Effector memory CD8-positive, alpha-beta T cell (primary cell): ENCODE data around the gene FURIN.
"Not testable (repeated sequence)": the region's sequence is repeated elsewhere in the genome, so short reads cannot be mapped to it uniquely, and the experiment has no call there.

Experiments
- ATAC-seq: fragments of 150-1000 bp; cut with Tn5 transposase; replicated peaks from 2 replicates; pipeline ENCODE4 v1.10.0; 2021; ENCODE audit warnings: mild to moderate bottlenecking, moderate library complexity
- DNase-seq, 3 experiments: peaks; one replicate each; pipeline ENCODE4 v3.0.0; 2021
- H3K27ac Mint-ChIP-seq, 2 donors: one replicate each; pipeline ENCODE4 v1.8.0; 2022; ENCODE audit warnings: mild to moderate bottlenecking in 2 of 2, mixed read lengths in 2 of 2, moderate library complexity in 2 of 2
- H3K27me3 Mint-ChIP-seq, 2 donors: one replicate each; pipeline ENCODE4 v1.8.0; 2022; ENCODE audit warnings: mixed read lengths in 2 of 2
- H3K36me3 Mint-ChIP-seq: one replicate; pipeline ENCODE4 v1.8.0; 2022; ENCODE audit warnings: mild to moderate bottlenecking, moderate library complexity, mixed read lengths; ENCODE audit not compliant: insufficient read depth
- H3K4me1 Mint-ChIP-seq, 2 donors: one replicate each; pipeline ENCODE4 v1.8.0; 2022; ENCODE audit warnings: low read depth in 2 of 2, mixed read lengths in 2 of 2
- H3K4me3 Mint-ChIP-seq, 2 donors: one replicate each; pipeline ENCODE4 v1.8.0; 2022; ENCODE audit warnings: mild to moderate bottlenecking in 2 of 2, mixed read lengths in 2 of 2, moderate library complexity in 2 of 2
- H3K9me3 Mint-ChIP-seq, 2 donors: one replicate each; pipeline ENCODE4 v1.8.0; 2022; ENCODE audit warnings: mixed read lengths in 2 of 2

Gene FURIN

DNA sequence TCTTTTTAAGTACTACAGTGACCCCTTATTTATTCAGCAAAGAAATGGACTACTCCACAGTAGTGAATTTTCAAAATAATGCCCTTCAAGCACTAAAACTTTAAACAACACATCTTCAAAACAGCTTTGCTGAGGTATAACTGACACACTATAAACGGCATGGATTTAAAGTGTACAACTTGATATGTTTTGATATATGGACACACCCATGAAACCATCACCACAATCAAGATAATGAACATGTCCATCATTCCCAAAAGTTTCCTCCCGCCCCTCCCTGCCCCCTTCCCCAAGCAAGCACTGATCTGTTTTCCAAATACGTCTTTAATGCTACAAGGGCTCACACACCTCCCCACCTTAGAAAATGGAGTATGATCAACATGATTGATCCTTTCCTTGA lies 1.6 kb upstream of the FURIN start:
- Mint-ChIP-seq H3K4me3 (no peak overlapping the region), H3K9me3 (no peaks in the 10 kb centered on the region), H3K27me3 (no peaks in the 10 kb centered on the region), H3K4me1 (peaks cover 18 to 21% of the 10 kb centered on the region in 2 donors), H3K36me3 (peaks cover 14% of the 10 kb centered on the region), H3K27ac (no peak overlapping the region)
- DNase-seq (no peak), ATAC-seq (no peak)

DNA sequence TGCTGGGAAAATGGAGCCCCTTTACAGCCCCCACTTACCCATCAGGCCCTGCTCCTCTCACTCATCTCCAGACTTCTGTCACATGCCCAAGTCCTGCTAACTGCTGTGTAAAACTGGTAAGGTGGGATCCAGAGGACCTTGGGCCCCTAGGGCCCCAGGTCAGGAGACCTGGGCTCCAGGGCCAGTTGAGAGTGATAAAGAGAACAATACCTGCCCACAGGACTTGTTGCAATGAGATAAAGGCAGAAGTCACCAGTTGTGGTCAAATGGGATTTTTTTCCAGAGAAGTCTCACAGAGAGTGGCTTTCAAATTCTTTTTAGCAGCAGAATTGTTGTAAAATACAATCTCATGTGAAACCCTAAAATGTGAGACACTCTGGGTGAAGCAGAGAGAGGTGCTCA lies 753 bp downstream of the FURIN start:
- no peaks in the 10 kb centered on the region for H3K27me3 Mint-ChIP-seq
- no peak overlapping the region for H3K4me3 Mint-ChIP-seq
- H3K27ac Mint-ChIP-seq = peak overlapping the region in 1 of 2 donors; percentile 87
- DNase-seq (no peak), ATAC-seq (no peak)
- H3K4me1 Mint-ChIP-seq = peaks cover 33 to 34% of the 10 kb centered on the region in 2 donors
- peaks cover 27% of the 10 kb centered on the region for H3K36me3 Mint-ChIP-seq
- H3K9me3 Mint-ChIP-seq = no peaks in the 10 kb centered on the region

DNA sequence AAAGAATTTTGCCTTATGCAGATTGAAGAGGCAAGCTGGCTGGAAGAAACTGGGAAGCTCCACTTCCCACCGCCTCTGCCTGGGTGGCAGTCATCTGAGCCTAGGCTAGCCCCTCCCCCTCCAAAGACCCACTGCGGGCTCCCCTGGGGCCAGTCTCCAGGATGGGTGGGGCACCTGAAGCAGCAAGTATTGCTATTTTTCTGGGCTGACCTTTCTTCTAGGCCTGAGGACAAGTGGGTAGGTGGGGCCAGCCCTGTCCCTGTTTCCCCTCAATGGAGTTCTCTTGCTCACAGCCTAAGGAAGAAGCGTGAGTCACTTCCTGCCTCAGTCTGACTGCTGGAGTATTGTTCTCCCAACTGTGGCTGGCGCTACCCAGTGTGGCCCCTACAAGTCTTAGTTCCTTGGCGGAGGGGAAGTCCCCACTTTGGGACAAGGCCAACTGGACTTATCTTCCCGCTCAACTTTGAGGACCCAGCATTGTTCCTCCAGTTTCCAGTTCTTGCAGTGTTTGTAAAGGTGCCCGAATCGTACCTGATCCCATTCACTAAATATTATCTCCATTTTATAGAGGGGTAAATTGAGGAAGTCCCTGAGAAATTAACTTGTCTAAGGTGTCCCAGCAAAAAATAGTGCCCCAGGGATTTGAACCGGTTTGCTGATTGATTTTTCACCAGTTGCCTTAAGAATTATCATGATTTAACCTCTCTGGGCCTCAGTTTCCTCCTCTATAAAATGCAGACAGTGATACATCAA lies 1.4 kb downstream of the FURIN start:
- Mint-ChIP-seq H3K27me3 (no peaks in the 10 kb centered on the region), H3K36me3 (peaks cover 32% of the 10 kb centered on the region), H3K4me3 (peak overlapping the region; percentile 88 to 90), H3K4me1 (peaks cover 33 to 34% of the 10 kb centered on the region in 2 donors), H3K27ac (peak overlapping the region; percentile 87 to 89), H3K9me3 (no peaks in the 10 kb centered on the region)
- DNase-seq (no peak), ATAC-seq (peak; percentile 25)

DNA sequence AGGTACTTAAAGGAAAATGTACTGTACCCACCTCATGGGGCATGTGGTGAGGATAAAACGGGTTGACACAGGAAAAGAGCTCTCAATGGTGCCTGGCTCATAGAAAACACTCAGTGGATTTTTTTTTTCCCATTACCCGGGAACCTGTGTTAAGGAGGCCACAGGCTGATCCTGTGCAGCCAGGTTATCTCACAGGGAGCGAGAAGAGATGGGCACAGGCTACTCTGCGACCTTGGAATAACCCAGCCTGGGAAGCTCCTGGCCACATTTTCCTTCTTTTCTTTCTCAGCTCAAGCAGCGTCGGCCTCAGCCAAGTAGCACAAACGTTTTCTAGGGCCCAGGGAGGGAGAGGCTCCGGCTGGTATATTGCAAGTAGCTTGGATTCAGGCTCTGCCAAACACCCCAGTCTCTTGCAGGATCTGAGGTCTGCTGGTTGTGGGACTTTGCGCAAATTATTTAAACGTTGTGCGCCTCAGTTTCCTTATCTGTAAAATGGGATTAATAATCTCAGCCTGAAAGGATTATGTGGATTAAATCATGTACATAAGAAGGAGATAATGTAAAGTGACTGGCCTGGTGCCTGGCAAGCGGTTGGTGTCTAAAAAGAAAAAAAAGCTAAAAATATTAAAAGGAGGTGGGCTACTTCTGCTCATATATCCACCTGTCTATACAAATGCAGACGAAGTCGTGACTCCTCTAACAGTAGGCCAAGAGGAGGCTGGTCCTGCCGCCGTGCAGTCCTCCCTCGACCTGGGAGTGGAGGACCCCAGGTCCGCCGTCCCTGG lies 2.2 kb downstream of the FURIN start:
- Mint-ChIP-seq H3K27ac (peak overlapping the region; percentile 87 to 89), H3K36me3 (peaks cover 39% of the 10 kb centered on the region), H3K9me3 (no peaks in the 10 kb centered on the region), H3K4me1 (peaks cover 33 to 34% of the 10 kb centered on the region in 2 donors), H3K4me3 (peak overlapping the region; percentile 88 to 90), H3K27me3 (no peaks in the 10 kb centered on the region)
- ATAC-seq (peak; percentile 21), DNase-seq (no peak)

DNA sequence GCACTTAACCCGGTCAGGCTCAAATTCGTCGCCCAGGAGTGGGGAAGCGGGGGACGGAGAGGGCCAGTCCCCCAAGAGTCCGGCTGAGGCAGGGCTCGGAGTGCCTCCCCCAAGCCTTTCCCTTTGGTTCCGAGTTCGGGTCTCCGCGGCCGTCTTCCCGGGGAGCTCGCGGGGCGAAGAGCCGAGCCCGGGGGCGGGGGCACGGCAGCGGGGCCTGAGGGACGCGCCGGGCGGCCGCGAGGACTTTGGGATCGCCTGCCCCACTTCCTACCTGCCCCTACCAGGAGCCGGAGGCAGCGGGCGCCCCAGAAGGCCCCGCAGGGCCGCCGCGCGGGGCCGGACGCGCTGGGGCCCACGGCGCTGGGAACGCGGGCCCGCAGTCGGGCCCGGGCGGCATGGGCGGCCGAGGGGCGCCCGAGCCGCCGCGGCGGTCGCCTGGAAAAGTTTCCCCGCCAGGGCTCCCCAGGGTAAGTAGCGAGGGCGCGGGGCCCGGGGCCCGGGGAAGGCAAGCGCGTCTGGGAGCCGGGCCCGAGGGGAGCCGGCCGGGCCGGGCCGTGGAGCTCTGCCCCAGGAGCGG lies 2.8 kb downstream of the FURIN start:
- peak; percentile 52 for ATAC-seq
- H3K4me1 Mint-ChIP-seq = peaks cover 33 to 34% of the 10 kb centered on the region in 2 donors
- peak in 1 of 3 experiments; percentile 37 for DNase-seq
- peak overlapping the region; percentile 88 to 90 for H3K4me3 Mint-ChIP-seq
- H3K36me3 Mint-ChIP-seq = peaks cover 46% of the 10 kb centered on the region
- H3K9me3 Mint-ChIP-seq = no peaks in the 10 kb centered on the region
- H3K27ac Mint-ChIP-seq = peak overlapping the region; percentile 87 to 89
- H3K27me3 Mint-ChIP-seq = no peaks in the 10 kb centered on the region

DNA sequence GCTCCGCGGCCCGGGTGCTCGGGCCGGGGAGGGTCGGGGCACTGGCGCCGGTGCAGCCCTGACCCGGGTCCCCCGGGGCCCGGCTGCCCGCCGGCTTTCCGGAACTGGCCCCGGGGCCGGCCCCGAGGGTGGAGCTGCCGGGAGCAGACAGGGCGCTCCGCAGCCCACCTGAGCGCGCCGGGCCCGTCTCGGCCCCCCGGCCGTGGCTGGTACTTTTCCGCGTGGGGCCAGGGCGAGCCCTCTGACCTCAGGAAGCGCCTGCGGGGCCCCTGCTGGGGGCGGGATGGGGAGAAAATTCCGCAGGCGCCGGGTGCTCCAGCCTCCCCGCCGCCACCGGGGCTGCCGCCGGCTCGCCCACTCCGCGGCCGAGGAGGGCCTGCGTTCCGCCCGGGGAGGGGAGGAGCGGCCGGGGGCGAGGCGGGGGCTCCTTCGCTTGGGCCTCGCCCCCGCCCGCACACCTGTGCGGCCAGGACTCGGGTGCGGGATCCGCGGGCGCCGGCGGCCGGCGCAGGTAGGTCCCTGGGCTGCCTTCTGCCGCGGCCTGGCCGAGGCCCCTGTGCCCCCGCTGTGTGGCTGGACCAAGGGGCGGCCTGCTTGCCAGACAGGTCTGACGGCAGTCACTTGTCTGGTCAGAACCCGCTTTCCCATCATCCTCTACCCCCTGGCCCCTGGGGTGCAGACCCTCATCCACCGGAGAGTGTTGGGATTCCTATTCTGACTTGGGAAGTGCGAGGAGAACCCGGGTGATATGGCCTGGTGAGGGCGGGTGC lies 3.5 kb downstream of the FURIN start:
- DNase-seq (no peak), ATAC-seq (peak; percentile 22)
- Mint-ChIP-seq H3K9me3 (no peaks in the 10 kb centered on the region), H3K27ac (peak overlapping the region; percentile 83 to 94), H3K36me3 (peaks cover 53% of the 10 kb centered on the region), H3K4me3 (peak overlapping the region; percentile 85 to 90), H3K27me3 (no peaks in the 10 kb centered on the region), H3K4me1 (peaks cover 33 to 40% of the 10 kb centered on the region in 2 donors)

DNA sequence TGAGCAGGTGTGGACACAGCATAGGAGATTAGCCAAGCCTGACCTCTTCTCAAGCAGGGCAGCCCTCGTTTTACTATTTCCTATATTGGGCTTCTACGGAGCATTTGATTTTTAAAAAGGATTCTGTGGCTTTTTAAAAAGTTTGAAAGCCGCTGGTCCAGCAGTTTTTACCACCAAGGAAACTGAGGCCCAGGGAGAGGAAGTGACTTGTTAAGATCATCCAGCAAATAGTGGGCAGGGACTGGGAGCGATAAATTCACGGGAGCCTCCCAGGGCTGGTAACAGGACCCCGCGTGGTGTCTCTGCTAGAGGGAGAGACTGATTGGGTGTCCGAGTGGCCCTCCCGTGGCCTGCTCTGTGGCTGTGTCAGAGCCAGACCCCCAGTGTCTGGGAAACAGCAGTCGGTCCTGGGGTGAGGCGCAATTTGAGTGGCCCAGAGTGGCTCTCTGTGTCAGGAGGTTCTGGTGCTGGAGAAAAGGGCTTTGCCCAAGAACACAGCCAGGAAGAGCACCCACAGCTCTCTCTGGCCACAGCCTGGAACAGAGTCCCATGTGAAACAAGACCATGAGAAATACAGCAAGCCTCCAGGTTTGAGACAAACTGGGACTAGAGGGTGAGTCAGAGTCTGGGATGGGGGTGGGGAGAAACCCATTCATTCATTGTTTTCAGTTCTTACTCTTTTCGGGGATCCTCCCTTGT lies 4.2 kb downstream of the FURIN start:
- Mint-ChIP-seq H3K4me3 (peak overlapping the region; percentile 85 to 90), H3K9me3 (no peaks in the 10 kb centered on the region), H3K36me3 (peaks cover 60% of the 10 kb centered on the region), H3K4me1 (peaks cover 33 to 46% of the 10 kb centered on the region in 2 donors), H3K27ac (peak overlapping the region; percentile 83 to 94), H3K27me3 (no peaks in the 10 kb centered on the region)
- DNase-seq (no peak), ATAC-seq (peak; percentile 32)

DNA sequence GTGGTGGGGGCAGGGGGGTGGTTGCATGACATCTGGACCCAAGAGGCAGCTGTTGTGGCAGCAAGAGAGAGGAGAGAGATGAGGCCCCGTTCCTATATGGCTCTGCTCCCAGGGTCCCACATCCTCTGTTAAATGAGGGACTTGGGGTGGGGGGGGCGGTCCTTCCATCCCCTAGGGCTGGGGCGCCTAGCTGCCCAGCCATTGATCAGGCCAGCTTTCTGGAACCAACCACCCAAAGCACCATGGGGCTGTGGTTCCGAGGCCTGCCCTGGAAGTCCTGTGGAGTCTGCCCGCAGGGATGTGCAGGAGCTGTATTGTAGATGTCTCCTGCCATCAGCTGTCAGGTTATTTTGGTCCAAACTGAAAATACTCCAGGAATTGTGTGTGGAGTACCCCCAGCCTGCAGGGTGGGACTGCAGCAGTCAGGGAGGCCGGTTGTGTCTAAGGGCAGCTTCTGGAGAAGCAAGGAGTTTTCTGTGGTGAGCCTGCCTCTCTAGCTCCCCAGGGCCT lies 5.2 kb downstream of the FURIN start:
- DNase-seq (no peak), ATAC-seq (no peak)
- peak overlapping the region; percentile 83 to 94 for H3K27ac Mint-ChIP-seq
- no peaks in the 10 kb centered on the region for H3K27me3 Mint-ChIP-seq
- peak overlapping the region; percentile 85 to 90 for H3K4me3 Mint-ChIP-seq
- no peaks in the 10 kb centered on the region for H3K9me3 Mint-ChIP-seq
- H3K4me1 Mint-ChIP-seq = peaks cover 33 to 46% of the 10 kb centered on the region in 2 donors
- peaks cover 66% of the 10 kb centered on the region for H3K36me3 Mint-ChIP-seq

DNA sequence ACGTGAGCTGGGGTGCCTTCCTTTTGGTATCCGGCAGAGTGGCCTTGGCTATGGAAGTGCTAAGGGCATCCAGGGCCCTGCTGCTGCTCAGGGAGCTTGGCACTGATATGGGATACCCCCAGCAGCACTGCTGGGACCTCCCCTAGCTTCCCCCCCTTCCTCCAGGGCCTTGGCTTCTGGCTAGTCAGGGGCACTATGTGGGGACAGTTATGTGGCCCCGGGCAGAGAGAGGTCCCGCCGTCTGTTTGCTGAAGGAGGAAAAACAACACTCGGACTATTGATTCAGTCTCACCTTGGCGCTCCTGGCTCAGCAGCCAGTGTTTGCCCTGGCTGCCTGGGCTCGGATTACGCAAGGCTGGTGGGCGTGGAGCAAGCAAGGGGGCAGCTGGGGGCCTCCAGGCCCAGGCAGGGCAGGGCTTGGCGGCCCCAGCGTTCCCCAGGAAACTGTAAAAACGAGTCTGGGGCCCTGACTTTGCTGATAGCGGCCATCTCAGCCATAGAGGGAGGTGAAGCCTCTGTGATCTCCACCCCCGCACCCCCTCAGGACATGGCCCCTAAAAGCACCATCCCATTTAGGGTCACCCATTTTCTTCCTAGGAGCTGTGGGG lies 5.7 kb downstream of the FURIN start:
- DNase-seq (no peak), ATAC-seq (no peak)
- H3K27ac Mint-ChIP-seq = peak overlapping the region in 1 of 2 donors; percentile 94
- no peaks in the 10 kb centered on the region for H3K9me3 Mint-ChIP-seq
- H3K36me3 Mint-ChIP-seq = peaks cover 66% of the 10 kb centered on the region
- H3K4me3 Mint-ChIP-seq = peak overlapping the region in 1 of 2 donors; percentile 85
- no peaks in the 10 kb centered on the region for H3K27me3 Mint-ChIP-seq
- H3K4me1 Mint-ChIP-seq = peaks cover 32 to 45% of the 10 kb centered on the region in 2 donors

DNA sequence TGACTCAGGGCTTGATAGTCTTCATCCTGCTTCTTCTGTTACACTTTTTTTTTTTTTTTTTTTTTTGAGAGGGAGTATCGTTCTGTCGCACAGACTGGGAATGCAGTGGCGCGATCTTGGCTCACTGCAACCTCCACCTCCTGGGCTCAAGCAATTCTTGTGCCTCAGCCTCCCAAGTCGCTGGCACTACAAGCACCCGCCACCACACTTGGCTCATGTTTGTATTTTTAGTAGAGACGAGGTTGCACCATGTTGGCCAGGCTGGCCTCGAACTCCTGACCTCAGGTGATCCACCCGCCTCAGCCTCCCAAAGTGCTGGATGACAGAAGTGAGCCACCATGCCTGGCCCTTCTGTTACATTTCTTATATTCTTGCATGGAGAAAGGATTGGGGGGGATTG lies 6.6 kb downstream of the FURIN start:
- DNase-seq, ATAC-seq, H3K9me3 Mint-ChIP-seq, H3K27me3 Mint-ChIP-seq, H3K4me3 Mint-ChIP-seq: not testable (repeated sequence)
- Mint-ChIP-seq H3K4me1 (peaks cover 23 to 36% of the 10 kb centered on the region in 2 donors), H3K36me3 (peaks cover 67% of the 10 kb centered on the region), H3K27ac (peak overlapping the region in 1 of 2 donors; percentile 44)

DNA sequence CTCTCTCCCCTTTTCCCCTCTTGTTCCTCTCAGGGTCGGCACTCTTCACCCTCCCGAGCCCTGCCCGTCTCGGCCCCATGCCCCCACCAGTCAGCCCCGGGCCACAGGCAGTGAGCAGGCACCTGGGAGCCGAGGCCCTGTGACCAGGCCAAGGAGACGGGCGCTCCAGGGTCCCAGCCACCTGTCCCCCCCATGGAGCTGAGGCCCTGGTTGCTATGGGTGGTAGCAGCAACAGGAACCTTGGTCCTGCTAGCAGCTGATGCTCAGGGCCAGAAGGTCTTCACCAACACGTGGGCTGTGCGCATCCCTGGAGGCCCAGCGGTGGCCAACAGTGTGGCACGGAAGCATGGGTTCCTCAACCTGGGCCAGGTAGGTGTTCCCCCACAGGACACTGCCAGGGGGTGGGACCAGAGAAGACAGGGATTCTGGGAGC lies 7.2 kb downstream of the FURIN start:
- Mint-ChIP-seq H3K4me3 (no peak overlapping the region), H3K4me1 (peaks cover 17 to 32% of the 10 kb centered on the region in 2 donors), H3K27ac (peak overlapping the region; percentile 44 to 70), H3K27me3 (no peaks in the 10 kb centered on the region), H3K36me3 (peaks cover 67% of the 10 kb centered on the region), H3K9me3 (no peaks in the 10 kb centered on the region)
- DNase-seq = no peak
- ATAC-seq = no peak

DNA sequence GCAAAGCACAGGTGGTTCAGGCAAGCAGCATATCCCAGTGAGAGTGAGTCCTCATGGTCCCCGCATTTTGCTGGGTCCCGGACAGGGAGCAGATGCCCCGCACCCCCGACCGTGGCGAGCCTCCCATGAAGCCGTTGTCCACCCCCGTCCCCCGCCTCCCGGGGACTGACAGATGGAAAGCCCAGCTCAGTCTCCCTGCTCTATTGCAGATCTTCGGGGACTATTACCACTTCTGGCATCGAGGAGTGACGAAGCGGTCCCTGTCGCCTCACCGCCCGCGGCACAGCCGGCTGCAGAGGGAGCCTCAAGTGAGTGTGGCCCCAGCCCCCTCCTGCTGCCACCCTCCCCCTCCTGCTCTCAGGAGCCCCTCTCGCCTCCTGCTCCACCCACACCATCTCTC lies 7.7 kb downstream of the FURIN start:
- no peak for DNase-seq
- peaks cover 13 to 28% of the 10 kb centered on the region in 2 donors for H3K4me1 Mint-ChIP-seq
- H3K4me3 Mint-ChIP-seq = no peak overlapping the region
- H3K9me3 Mint-ChIP-seq = no peaks in the 10 kb centered on the region
- peak overlapping the region in 1 of 2 donors; percentile 70 for H3K27ac Mint-ChIP-seq
- H3K36me3 Mint-ChIP-seq = peaks cover 67% of the 10 kb centered on the region
- H3K27me3 Mint-ChIP-seq = no peaks in the 10 kb centered on the region
- no peak for ATAC-seq
